HG02678 (cell line): ENCODE results near the gene PANK1.
"Not testable (repeated sequence)": the region's sequence is repeated elsewhere in the genome, so short reads cannot be mapped to it uniquely, and the experiment has no call there.

ENCODE experiments used
- ATAC-seq: cut with Tn5 transposase; IDR thresholded peaks from one replicate; pipeline ENCODE4 v1.9.1; 2021; ENCODE audit warnings: mild to moderate bottlenecking, moderate library complexity; ENCODE audit not compliant: unreplicated experiment

PANK1 gene

GRCh38 chr10:89576022-89576421 lies 69.0 kb downstream of the PANK1 start:
- ATAC-seq = no peak

- ATAC-seq = no peak
Observed at GRCh38 chr10:89575031-89575430, 70.0 kb downstream of the PANK1 start.

GRCh38 chr10:89574368-89574767 lies 70.7 kb downstream of the PANK1 start:
- no peak for ATAC-seq

GRCh38 chr10:89567576-89568245 lies 77.3 kb downstream of the PANK1 start:
- ATAC-seq = no peak

- ATAC-seq = no peak
Observed at GRCh38 chr10:89566992-89567391, 78.0 kb downstream of the PANK1 start.

GRCh38 chr10:89566095-89566950 lies 78.7 kb downstream of the PANK1 start:
- ATAC-seq = no peak

GRCh38 chr10:89565180-89565579 lies 79.9 kb downstream of the PANK1 start:
- no peak for ATAC-seq

- ATAC-seq = peak; percentile 58
Observed at GRCh38 chr10:89563861-89564478, 81.1 kb downstream of the PANK1 start.

GRCh38 chr10:89563311-89563710 lies 81.7 kb downstream of the PANK1 start:
- no peak for ATAC-seq

- no peak for ATAC-seq
Observed at GRCh38 chr10:89556600-89556999, 88.4 kb downstream of the PANK1 start.

GRCh38 chr10:89555688-89556445 lies 89.2 kb downstream of the PANK1 start:
- ATAC-seq = no peak

- ATAC-seq = no peak
Observed at GRCh38 chr10:89554433-89554832, 90.6 kb downstream of the PANK1 start.

GRCh38 chr10:89553064-89553734 lies 91.8 kb downstream of the PANK1 start:
- no peak for ATAC-seq

GRCh38 chr10:89552213-89552612 lies 92.8 kb downstream of the PANK1 start:
- ATAC-seq = no peak

GRCh38 chr10:89550509-89550908 lies 94.5 kb downstream of the PANK1 start:
- no peak for ATAC-seq

- no peak for ATAC-seq
Observed at GRCh38 chr10:89549510-89549909, 95.5 kb downstream of the PANK1 start.

GRCh38 chr10:89548673-89549072 lies 96.4 kb downstream of the PANK1 start:
- no peak for ATAC-seq

- no peak for ATAC-seq
Observed at GRCh38 chr10:89547853-89548513, 97.1 kb downstream of the PANK1 start.

- ATAC-seq = not testable (repeated sequence)
Observed at GRCh38 chr10:89546651-89547050, 98.4 kb downstream of the PANK1 start.

GRCh38 chr10:89543841-89544240 lies 101.2 kb downstream of the PANK1 start:
- no peak for ATAC-seq
